ENCODE results near the gene FOLH1.
"Not testable (repeated sequence)": the region's sequence is repeated elsewhere in the genome, so short reads cannot be mapped to it uniquely, and the experiment has no call there.

The FOLH1 gene

GRCh38 chr11:49208006-49208721 lies at the start of gene FOLH1:
Gene FOLH1, minus strand, starts transcription at chr11:49208602. Its CDS starts 193 bp downstream, at chr11:49208409.
- DNase-seq = peak; percentile 15

GRCh38 chr11:49255148-49255547 lies 46.7 kb upstream of the FOLH1 start:
- not testable (repeated sequence) for DNase-seq

- DNase-seq = not testable (repeated sequence)
These were observed 42.8 kb upstream of the FOLH1 start for GRCh38 chr11:49251212-49251611.

- DNase-seq = not testable (repeated sequence)
These were observed 42.2 kb upstream of the FOLH1 start for GRCh38 chr11:49250398-49251115.

GRCh38 chr11:49249363-49249762 lies 41.0 kb upstream of the FOLH1 start:
- DNase-seq = not testable (repeated sequence)

- DNase-seq = not testable (repeated sequence)
These were observed 25.3 kb upstream of the FOLH1 start for GRCh38 chr11:49233685-49234084.

- not testable (repeated sequence) for DNase-seq
These were observed 24.6 kb upstream of the FOLH1 start for GRCh38 chr11:49233019-49233418.

- not testable (repeated sequence) for DNase-seq
These were observed 23.3 kb upstream of the FOLH1 start for GRCh38 chr11:49231725-49232124.

GRCh38 chr11:49230534-49230933 lies 22.1 kb upstream of the FOLH1 start:
- DNase-seq = not testable (repeated sequence)

- not testable (repeated sequence) for DNase-seq
These were observed 21.6 kb upstream of the FOLH1 start for GRCh38 chr11:49230001-49230400.

- not testable (repeated sequence) for DNase-seq
These were observed 20.7 kb upstream of the FOLH1 start for GRCh38 chr11:49229136-49229535.

- DNase-seq = not testable (repeated sequence)
These were observed 16.9 kb upstream of the FOLH1 start for GRCh38 chr11:49225255-49225785.

GRCh38 chr11:49221112-49221511 lies 12.7 kb upstream of the FOLH1 start:
- DNase-seq = no peak

- no peak for DNase-seq
These were observed 4.7 kb upstream of the FOLH1 start for GRCh38 chr11:49213026-49213560.

GRCh38 chr11:49206999-49207398 lies 1.4 kb downstream of the FOLH1 start:
- not testable (repeated sequence) for DNase-seq

GRCh38 chr11:49202287-49202976 lies 6.0 kb downstream of the FOLH1 start:
- no peak for DNase-seq

GRCh38 chr11:49196775-49197174 lies 11.6 kb downstream of the FOLH1 start:
- DNase-seq = not testable (repeated sequence)

- not testable (repeated sequence) for DNase-seq
These were observed 12.4 kb downstream of the FOLH1 start for GRCh38 chr11:49196002-49196401.

- not testable (repeated sequence) for DNase-seq
These were observed 18.1 kb downstream of the FOLH1 start for GRCh38 chr11:49190287-49190686.

GRCh38 chr11:49186225-49186624 lies 22.2 kb downstream of the FOLH1 start:
- not testable (repeated sequence) for DNase-seq

- DNase-seq = not testable (repeated sequence)
These were observed 22.8 kb downstream of the FOLH1 start for GRCh38 chr11:49185597-49185996.

GRCh38 chr11:49184756-49185155 lies 23.6 kb downstream of the FOLH1 start:
- not testable (repeated sequence) for DNase-seq

- DNase-seq = peak; percentile 47
These were observed 30.5 kb downstream of the FOLH1 start for GRCh38 chr11:49177936-49178335.
